Activated CD4-positive, alpha-beta T cell treated with anti-CD3 and anti-CD28 coated beads, Interleukin-2, amount 10 ng/mL, durations not matched to agents 24 days and 14 days (primary cell): ENCODE measurements around the gene SCGB2B2. TPM values are rescaled to one million over a fixed set of nuclear protein-coding genes. Genes with fewer than 3 reads are reported as not detected.
"Not testable (repeated sequence)": the region's sequence is repeated elsewhere in the genome, so short reads cannot be mapped to it uniquely, and the experiment has no call there.

Experiments
- DNase-seq: peaks from one replicate; pipeline ENCODE4 v3.0.0; 2022
- H3K27ac Mint-ChIP-seq: one replicate; pipeline ENCODE4 v1.8.0; 2022; ENCODE audit warnings: mild to moderate bottlenecking, mixed read lengths
- H3K27me3 Mint-ChIP-seq: one replicate; pipeline ENCODE4 v1.8.0; 2022; ENCODE audit warnings: mixed read lengths
- H3K36me3 Mint-ChIP-seq: one replicate; pipeline ENCODE4 v1.8.0; 2022; ENCODE audit warnings: low read depth, mild to moderate bottlenecking, mixed read lengths
- H3K4me1 Mint-ChIP-seq: one replicate; pipeline ENCODE4 v1.8.0; 2021; ENCODE audit warnings: mixed read lengths
- H3K4me3 Mint-ChIP-seq: one replicate; pipeline ENCODE4 v1.8.0; 2022; ENCODE audit warnings: mild to moderate bottlenecking, moderate library complexity, mixed read lengths
- H3K9me3 Mint-ChIP-seq: one replicate; pipeline ENCODE4 v1.8.0; 2021; ENCODE audit warnings: mixed read lengths
- intact Hi-C: fragments of 100-400 bp; cut with micrococcal nuclease; formaldehyde crosslinking; loops from one replicate; pipeline ENCODE4 v1.15.1; 2023
- total RNA-seq: library from RNA; stranded (reverse); gene quantifications from 2 replicates; pipeline ENCODE4 v1.2.3, GENCODE V29; 2022

The SCGB2B2 gene, protein sequence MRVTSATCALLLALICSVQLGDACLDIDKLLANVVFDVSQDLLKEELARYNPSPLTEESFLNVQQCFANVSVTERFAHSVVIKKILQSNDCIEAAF
- 0.24 and 0.40 TPM in 2 replicates for total RNA-seq

DNA sequence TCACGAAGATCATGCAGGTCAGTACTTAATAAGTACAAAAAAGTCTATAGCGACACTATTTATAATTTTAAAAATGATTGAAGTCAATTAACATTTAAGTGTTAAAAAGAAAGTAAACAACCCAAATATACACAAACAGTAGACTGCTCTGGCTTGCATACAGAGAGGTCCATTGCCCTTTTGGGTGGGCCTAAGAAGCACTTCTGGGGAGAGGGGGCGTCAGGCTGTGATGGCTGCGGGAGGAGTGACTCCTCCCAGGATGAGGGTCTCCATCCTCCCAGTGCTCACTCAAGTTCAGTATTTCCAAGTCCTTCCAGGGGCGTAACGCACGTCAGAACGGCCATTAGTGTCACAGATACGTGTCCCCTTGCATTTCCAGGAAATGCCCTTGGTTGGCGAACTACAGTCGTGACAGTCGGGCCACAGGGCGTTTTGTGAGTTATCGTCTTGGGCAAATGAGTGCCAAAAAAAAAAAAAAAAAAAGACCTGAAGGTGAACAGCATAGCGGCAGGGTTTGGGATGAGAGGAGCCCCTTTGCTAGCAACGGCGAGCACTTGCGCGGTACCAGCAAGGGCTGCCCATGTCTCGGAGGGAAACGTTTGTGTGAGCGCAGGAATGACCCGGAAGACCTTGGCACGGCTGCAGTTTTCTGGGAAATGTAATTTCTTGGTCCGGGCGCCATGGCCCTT is at the start of gene SCGB2B2:
TSS of gene SCGB2B2 (minus strand) at position 463 of the 689 bp plus-strand sequence. CDS start 82,596 bp downstream, outside the sequence.
- Mint-ChIP-seq H3K27me3 (peaks cover 3% of the 10 kb centered on the region), H3K27ac (peak within 1 kb of the TSS; percentile 100), H3K4me1 (peaks cover 28% of the 10 kb centered on the region), H3K36me3 (peaks cover 50% of the 10 kb centered on the region), H3K9me3 (peaks cover 42% of the 10 kb centered on the region), H3K4me3 (peak within 1 kb of the TSS; percentile 96)
- intact Hi-C loops: loop anchor here (1.0 to 5.0 kb wide), 3 partner anchors 56 to 505 kb away; partner anchors contain the start of genes LSM14A and ZNF599
- DNase-seq: no peak

DNA sequence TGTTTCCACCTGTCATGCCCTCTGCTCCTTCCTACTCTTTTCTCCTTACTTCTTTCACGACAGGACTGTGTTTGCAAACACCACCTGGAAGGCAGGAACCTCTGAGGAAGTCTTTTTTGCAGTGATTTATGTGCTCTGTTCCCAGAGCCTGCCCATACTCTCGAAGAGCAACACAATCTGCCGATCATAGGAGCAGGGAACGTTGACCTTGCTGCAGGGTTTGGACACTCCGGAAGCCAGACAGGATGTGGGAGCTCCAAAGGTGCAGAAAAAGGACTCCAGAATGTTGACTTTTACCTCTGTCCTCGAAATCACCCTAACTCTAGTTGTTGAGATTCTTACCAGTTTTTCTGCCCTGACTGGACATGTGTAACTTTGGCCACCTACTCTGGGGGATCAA is 48.4 kb upstream of the SCGB2B2 start:
- intact Hi-C loops: no loop called here
- Mint-ChIP-seq H3K27me3 (peaks cover 5% of the 10 kb centered on the region), H3K27ac (no peak overlapping the region), H3K9me3 (no peaks in the 10 kb centered on the region), H3K4me3 (no peak overlapping the region), H3K4me1 (no peaks in the 10 kb centered on the region), H3K36me3 (no peaks in the 10 kb centered on the region)
- DNase-seq: no peak

DNA sequence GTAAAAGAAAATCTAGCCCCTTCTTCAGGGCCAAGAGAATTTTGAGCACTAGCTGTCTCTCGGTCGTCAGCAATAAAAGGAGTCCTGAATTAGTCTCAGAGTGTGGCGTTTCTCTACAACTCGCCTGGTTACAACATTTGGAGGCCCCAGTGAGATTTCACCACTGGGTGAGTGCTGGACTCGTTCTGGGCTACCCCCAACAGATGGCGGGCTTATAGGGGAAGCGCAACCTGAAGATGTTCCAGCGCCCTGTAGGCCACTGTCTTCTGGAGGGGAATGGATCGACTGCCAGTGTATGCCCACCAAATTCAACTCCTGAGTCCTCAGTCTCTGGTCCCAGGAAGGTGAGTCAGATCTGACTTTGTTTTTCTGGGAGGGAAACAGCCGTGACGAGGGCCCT is 45.4 kb upstream of the SCGB2B2 start:
- no peak for DNase-seq
- intact Hi-C loops: no loop called here
- no peak overlapping the region for H3K27ac Mint-ChIP-seq
- no peak overlapping the region for H3K4me3 Mint-ChIP-seq
- no peaks in the 10 kb centered on the region for H3K36me3 Mint-ChIP-seq
- H3K9me3 Mint-ChIP-seq: no peaks in the 10 kb centered on the region
- peaks cover 5% of the 10 kb centered on the region for H3K27me3 Mint-ChIP-seq
- no peaks in the 10 kb centered on the region for H3K4me1 Mint-ChIP-seq

DNA sequence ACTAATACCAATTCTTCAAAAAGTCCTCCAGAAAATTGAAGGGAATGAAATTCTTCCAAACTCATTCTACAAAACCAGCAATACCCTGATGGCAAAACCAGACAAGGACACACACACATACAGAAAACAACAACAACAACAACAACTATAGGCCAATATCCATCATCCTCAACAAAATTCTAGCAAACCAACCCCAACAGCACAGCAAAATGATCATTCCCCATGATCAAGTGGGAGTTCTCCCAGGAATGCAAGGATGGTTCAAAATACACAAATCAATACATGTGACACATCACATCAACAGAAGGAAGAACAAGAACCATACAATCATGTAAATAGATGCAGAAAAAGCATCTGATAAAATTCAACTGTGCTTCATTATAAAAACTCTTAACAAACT is 38.4 kb upstream of the SCGB2B2 start:
- Mint-ChIP-seq H3K9me3 (peaks cover 9% of the 10 kb centered on the region), H3K27ac (no peak overlapping the region), H3K4me3 (no peak overlapping the region), H3K4me1 (no peaks in the 10 kb centered on the region), H3K36me3 (no peaks in the 10 kb centered on the region), H3K27me3 (peaks cover 2% of the 10 kb centered on the region)
- DNase-seq: no peak
- intact Hi-C loops: no loop called here

DNA sequence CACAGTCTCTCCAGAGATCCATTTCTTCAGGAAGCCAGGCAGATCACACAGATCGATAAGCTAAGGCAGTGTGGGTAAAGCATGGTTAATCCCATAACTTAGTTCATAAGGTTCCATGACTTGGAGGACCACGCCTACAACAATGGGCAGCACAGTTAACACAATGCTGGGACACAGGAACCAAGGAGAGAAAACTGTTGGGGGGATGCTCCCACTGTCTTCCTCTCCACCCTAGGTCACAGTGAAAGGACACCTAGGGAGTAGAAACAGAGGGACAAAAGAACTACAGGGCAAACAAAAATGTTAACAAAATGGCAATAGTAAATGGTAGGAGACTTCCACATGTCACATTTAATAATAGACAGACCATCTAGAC is 36.3 kb upstream of the SCGB2B2 start:
- Mint-ChIP-seq H3K4me1 (no peaks in the 10 kb centered on the region), H3K4me3 (no peak overlapping the region), H3K36me3 (no peaks in the 10 kb centered on the region), H3K27ac (no peak overlapping the region), H3K27me3 (peaks cover 2% of the 10 kb centered on the region), H3K9me3 (peaks cover 9% of the 10 kb centered on the region)
- DNase-seq: no peak
- intact Hi-C loops: no loop called here

DNA sequence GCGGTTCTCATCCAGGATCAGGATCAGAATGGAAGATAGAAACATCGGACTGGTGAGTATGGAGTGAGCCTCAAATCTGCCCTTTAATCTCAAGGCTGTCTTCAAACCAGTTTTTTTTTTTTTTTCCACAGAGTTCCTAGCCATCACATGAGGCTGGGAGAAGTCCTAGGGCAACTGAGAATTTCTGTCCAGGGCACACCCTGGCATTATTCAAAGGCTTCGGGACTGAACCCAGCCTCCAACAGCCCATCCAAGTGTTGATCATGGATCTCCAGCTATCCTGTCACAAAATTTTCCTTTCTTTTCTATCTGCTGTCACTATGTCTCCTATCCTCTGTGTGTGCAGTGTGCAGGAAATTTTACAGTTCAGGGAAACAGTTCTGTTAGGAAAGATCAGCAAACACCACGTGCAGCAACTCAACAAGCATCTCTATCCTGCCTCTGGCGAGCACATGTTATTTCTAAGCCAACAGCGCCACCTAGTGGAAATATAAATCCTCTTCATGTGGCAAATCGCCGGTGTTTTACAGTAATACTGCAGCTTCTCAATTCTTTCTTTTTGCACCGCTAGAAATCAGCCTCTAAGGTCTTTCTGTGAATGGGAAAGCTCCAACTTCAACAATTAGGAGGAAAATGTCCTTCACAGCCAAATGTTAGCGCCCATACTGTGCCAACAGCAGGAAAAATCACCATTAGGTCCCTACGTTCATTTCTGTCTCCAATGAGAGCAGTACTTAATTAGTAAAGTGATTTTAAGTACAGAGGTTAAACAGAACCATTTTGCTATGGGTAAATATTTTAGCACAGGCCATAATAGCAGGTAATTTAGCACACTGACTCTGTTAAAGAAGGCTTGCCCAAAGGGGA is 35.7 kb upstream of the SCGB2B2 start:
- Mint-ChIP-seq H3K4me1 (no peaks in the 10 kb centered on the region), H3K27ac (no peak overlapping the region), H3K9me3 (peaks cover 9% of the 10 kb centered on the region), H3K4me3 (no peak overlapping the region), H3K27me3 (peaks cover 2% of the 10 kb centered on the region), H3K36me3 (no peaks in the 10 kb centered on the region)
- peak; percentile 90 for DNase-seq
- intact Hi-C loops: loop anchor here (1.0 kb wide), 2 partner anchors 73 to 211 kb away; no protein-coding TSS in a partner anchor

DNA sequence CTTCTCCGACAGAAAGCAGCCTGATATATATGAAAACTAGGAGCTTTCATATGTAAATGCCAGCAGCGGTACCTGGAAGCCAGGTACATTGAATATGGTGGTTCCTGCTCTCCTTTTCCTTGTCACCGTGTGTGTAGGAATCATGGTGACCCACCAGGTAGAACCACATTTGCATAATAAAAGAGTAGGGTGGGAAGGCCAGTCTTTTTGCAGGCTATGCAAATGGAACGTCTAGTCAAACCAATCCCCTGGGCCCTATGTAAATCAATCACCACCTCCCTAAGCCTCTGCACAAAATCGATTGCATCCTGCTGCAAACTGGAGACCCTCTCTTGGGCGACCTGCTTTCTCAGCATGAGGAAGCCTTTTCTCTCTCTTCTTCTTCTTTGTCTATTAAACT is 34.9 kb upstream of the SCGB2B2 start:
- Mint-ChIP-seq H3K27me3 (peaks cover under 1% of the 10 kb centered on the region), H3K4me3 (no peak overlapping the region), H3K9me3 (peaks cover 9% of the 10 kb centered on the region), H3K36me3 (no peaks in the 10 kb centered on the region), H3K4me1 (no peaks in the 10 kb centered on the region), H3K27ac (no peak overlapping the region)
- intact Hi-C loops: loop anchor here (1.0 kb wide), 2 partner anchors 73 to 211 kb away; no protein-coding TSS in a partner anchor
- DNase-seq: no peak

DNA sequence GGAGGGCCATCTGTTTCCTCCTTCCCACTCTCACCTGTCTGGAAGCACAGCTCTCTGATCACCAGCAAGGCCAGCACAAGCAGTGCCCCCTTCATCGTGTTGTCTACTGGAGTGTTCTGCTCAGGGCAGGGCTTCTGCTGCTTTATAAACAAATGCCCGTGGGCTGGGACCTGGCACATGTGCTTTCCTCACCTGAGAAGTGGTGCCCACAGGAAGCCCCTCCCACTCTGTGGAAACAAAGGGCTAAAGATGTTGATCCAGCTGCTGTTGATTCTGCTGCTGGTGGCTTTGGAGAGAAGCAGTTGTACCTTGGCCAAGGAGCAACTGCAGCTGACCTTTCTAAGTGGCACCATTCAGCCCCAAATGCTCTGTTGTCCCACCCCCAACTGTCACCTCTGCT is 30.7 kb upstream of the SCGB2B2 start:
- intact Hi-C loops: no loop called here

DNA sequence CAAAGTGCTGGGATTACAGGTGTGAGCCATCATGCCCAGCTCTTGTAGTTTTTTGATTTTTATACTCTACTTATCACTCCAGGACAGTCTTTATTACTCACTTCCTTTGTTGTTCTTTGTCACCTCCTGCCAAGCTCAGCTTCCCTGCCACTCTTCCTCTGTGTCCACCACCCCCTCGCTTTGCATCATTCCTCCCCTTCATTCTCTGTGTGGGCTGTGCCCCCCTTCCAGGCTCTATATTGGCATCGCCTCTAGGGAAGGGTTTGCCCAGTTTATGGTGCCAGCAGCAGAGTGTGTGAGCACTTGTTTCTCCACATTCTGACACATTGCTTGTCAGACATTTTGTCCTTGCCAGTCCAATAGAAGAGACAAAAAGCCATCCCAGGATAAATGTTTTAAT is 15.6 kb upstream of the SCGB2B2 start:
- H3K9me3 Mint-ChIP-seq: peaks cover 36% of the 10 kb centered on the region
- H3K36me3 Mint-ChIP-seq: no peaks in the 10 kb centered on the region
- H3K27ac Mint-ChIP-seq: no peak overlapping the region
- no peak for DNase-seq
- H3K4me1 Mint-ChIP-seq: no peaks in the 10 kb centered on the region
- H3K4me3 Mint-ChIP-seq: no peak overlapping the region
- intact Hi-C loops: no loop called here
- peaks cover 3% of the 10 kb centered on the region for H3K27me3 Mint-ChIP-seq

More for the DNA sequence above, 30.7 kb upstream of the SCGB2B2 start:
- Mint-ChIP-seq H3K9me3 (peaks cover 17% of the 10 kb centered on the region), H3K4me3 (no peak overlapping the region), H3K27me3 (no peaks in the 10 kb centered on the region), H3K4me1 (no peaks in the 10 kb centered on the region), H3K36me3 (no peaks in the 10 kb centered on the region), H3K27ac (no peak overlapping the region)
- no peak for DNase-seq

DNA sequence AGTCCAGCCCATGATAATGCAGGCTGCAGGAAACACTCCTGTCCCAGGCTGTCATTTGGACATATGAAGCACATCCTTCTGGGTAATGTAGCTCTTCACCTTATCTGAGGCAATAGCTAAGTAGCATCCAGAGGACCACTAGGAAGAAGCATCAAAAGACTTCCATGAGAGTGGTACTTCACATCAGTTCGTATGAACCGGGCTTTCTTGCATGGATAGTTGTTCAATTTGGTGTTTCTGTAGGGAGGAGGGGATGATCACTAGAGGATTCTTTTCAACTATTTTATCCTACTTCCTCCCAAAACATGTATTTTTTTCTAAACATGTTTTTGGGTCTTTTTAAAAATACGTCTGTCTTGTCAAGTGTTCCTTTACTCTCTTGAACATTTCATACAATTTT is 13.4 kb upstream of the SCGB2B2 start:
- intact Hi-C loops: no loop called here
- Mint-ChIP-seq H3K9me3 (peaks cover 54% of the 10 kb centered on the region), H3K4me3 (no peak overlapping the region), H3K27ac (no peak overlapping the region), H3K36me3 (peaks cover 11% of the 10 kb centered on the region), H3K27me3 (peaks cover 3% of the 10 kb centered on the region), H3K4me1 (no peaks in the 10 kb centered on the region)
- no peak for DNase-seq

DNA sequence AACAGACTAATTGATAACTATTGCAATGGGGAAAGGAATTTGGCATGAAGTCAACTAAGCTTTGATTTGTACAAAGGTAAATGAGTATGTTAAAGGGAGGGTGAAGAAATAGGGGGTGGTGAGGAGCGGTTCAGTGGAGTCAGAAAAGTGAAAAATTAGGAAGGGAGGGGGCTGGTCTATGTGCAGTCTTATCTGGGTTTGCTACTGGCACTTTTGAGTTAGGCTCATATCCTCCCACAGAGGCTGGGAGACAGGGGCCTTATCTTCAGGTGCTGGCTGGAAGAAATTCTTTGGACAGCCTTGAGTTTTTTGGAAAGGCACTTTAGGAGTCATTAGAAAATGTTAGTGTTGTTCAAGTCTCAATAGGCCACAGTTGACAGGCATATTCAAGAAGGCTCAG is 11.6 kb upstream of the SCGB2B2 start:
- peaks cover 3% of the 10 kb centered on the region for H3K27me3 Mint-ChIP-seq
- no peak overlapping the region for H3K27ac Mint-ChIP-seq
- DNase-seq: no peak
- intact Hi-C loops: no loop called here
- H3K36me3 Mint-ChIP-seq: peaks cover 26% of the 10 kb centered on the region
- peaks cover 51% of the 10 kb centered on the region for H3K9me3 Mint-ChIP-seq
- H3K4me3 Mint-ChIP-seq: no peak overlapping the region
- no peaks in the 10 kb centered on the region for H3K4me1 Mint-ChIP-seq

DNA sequence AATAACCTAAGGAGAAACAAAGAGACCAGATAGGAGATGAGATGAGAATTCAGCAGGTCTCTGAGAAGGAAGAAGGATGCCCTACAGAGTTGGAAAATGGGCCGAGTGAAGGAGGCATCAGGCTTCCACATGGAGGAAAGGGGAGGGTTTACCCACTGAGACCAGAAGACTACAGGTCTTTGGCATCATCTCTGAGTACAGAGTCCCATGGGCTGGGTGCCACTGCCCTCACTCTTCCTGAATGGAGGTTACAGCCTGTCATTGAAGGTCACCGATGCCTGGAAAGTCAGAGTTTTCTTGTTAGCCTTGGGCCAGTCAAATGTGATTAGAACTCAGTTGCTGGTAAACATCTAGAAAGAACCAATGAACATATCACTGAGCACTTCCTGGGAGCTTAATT is 10.4 kb upstream of the SCGB2B2 start:
- Mint-ChIP-seq H3K27me3 (no peaks in the 10 kb centered on the region), H3K36me3 (peaks cover 37% of the 10 kb centered on the region), H3K27ac (no peak overlapping the region), H3K9me3 (peaks cover 54% of the 10 kb centered on the region), H3K4me1 (no peaks in the 10 kb centered on the region), H3K4me3 (no peak overlapping the region)
- intact Hi-C loops: no loop called here
- no peak for DNase-seq

DNA sequence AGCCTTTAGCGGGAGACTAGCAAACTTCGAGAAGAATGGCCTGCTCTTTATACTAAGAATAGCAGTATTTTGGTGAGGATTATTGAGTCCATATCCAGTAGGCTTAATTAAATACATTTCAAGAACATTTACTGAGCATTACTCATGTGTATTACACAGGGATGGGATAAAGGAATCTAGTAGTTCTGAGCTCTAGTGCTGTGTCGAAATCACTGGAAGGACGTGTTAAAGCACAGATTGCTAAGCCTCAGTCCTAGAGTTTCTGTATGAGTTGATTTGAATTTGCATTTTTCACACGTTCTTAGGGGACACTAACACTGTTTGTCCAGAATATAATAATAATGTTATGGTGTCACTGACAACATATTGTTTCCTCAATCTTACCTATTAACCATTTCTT is 9.5 kb upstream of the SCGB2B2 start:
- DNase-seq: no peak
- H3K4me3 Mint-ChIP-seq: no peak overlapping the region
- intact Hi-C loops: no loop called here
- peaks cover 57% of the 10 kb centered on the region for H3K9me3 Mint-ChIP-seq
- H3K36me3 Mint-ChIP-seq: peaks cover 45% of the 10 kb centered on the region
- H3K27ac Mint-ChIP-seq: no peak overlapping the region
- no peaks in the 10 kb centered on the region for H3K4me1 Mint-ChIP-seq
- no peaks in the 10 kb centered on the region for H3K27me3 Mint-ChIP-seq

DNA sequence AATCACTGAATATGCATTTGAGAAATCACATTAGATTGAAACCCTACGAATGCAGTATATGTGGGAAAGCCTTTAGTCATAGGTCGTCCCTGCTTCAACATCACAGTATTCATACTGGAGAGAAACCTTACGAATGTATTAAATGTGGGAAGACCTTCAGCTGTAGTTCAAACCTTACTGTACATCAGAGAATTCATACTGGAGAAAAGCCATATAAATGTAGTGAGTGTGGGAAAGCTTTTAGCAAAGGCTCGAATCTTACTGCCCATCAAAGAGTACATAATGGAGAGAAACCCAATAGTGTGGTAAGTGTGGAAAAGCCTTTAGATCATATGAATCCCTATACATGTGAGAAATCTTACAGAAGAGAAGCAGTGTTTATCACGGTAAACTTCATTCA is 8.3 kb upstream of the SCGB2B2 start:
- H3K27ac Mint-ChIP-seq, DNase-seq, H3K4me3 Mint-ChIP-seq, H3K4me1 Mint-ChIP-seq, H3K27me3 Mint-ChIP-seq, intact Hi-C loops: not testable (repeated sequence)
- peaks cover 55% of the 10 kb centered on the region for H3K36me3 Mint-ChIP-seq
- peaks cover 61% of the 10 kb centered on the region for H3K9me3 Mint-ChIP-seq
